GM12878 (cell line): ENCODE data around the gene PHF2. TPM values are rescaled to one million over a fixed set of nuclear protein-coding genes. Genes with fewer than 3 reads are reported as not detected.

Source experiments
- ATAC-seq: fragments of 200-7000 bp; cut with Tn5 transposase; 3 replicates; pipeline ENCODE4 v1.9.1; 2020; ENCODE audit warnings: mild to moderate bottlenecking, moderate library complexity
- BruUV-seq: library from RNA; stranded (reverse); fragments of 400-500 nt; replicated peaks from 2 replicates; lab custom pipeline; 2021; lab: Mats Ljungman, UMichigan
- CTCF ChIA-PET: fragments of 300-600 bp; sonication (Branson Sonifier 250); formaldehyde crosslinking; extraction: SDS; loops from one replicate; lab custom pipeline; 2021; ENCODE audit warnings: inconsistent platforms; lab: Yijun Ruan, JAX
- POLR2A ChIA-PET: fragments of 350-600 bp; formaldehyde crosslinking; extraction: SDS; loops from one replicate; lab custom pipeline; 2021; ENCODE audit warnings: inconsistent platforms; lab: Charles Lee
- RAD21 ChIA-PET: fragments of 300-600 bp; sonication (Branson Sonifier 250); formaldehyde crosslinking; loops from one replicate; lab custom pipeline; 2023; ENCODE audit warnings: antibody characterized with exemption; ENCODE audit not compliant: unreplicated experiment; lab: Charles Lee
- SMC1A ChIA-PET: fragments of 300-600 bp; sonication (Branson Sonifier 250); formaldehyde crosslinking; loops from one replicate; lab custom pipeline; 2023; ENCODE audit not compliant: unreplicated experiment, uncharacterized antibody; lab: Charles Lee
- DNase-seq: peaks from one replicate; pipeline ENCODE4 v3.0.0-alpha.2; 2011; ENCODE audit warnings: low read depth, low spot score
- FAIRE-seq: peaks from 3 replicates; lab custom pipeline; 2011; peaks lifted over from hg19 to GRCh38; lab: Jason Lieb, UNC
- H2AFZ ChIP-seq: 2 replicates; pipeline ENCODE4 v1.6.0; 2011; ENCODE audit warnings: low read depth, low read length, control low read depth; ENCODE audit not compliant: control insufficient read depth
- H3K27ac ChIP-seq: 2 replicates; pipeline ENCODE4 v1.5.1; 2011; ENCODE audit warnings: control low read depth; ENCODE audit not compliant: control insufficient read depth, insufficient read depth
- H3K27me3 ChIP-seq, 2 experiments: replicated peaks in 1 of 2; 2 replicates each; pipeline versions ENCODE4 v1.6.0 to v1.6.1; 2011; ENCODE audit warnings: low read length in 1 of 2; ENCODE audit not compliant: control insufficient read depth in 2 of 2, insufficient read depth in 2 of 2
- H3K36me3 ChIP-seq, 2 experiments: 2 replicates each; pipeline ENCODE4 v1.5.1; 2011; ENCODE audit warnings: low read length in 1 of 2; ENCODE audit not compliant: control insufficient read depth in 2 of 2, insufficient read depth in 2 of 2
- H3K4me1 ChIP-seq: 2 replicates; pipeline ENCODE4 v1.6.1; 2011; ENCODE audit warnings: mild to moderate bottlenecking, low read length, moderate library complexity, mixed read lengths; ENCODE audit not compliant: control insufficient read depth, insufficient read depth
- H3K4me2 ChIP-seq: 2 replicates; pipeline ENCODE4 v1.6.0; 2011; ENCODE audit warnings: control low read depth; ENCODE audit not compliant: control insufficient read depth, insufficient read depth
- H3K4me3 ChIP-seq: fragments of 200-600 bp; sonication (generic); 2 replicates; pipeline ENCODE4 v1.5.1; 2016
- H3K79me2 ChIP-seq: 2 replicates; pipeline ENCODE4 v1.6.0; 2011; ENCODE audit warnings: low read length; ENCODE audit not compliant: control insufficient read depth, insufficient read depth
- H3K9ac ChIP-seq: 2 replicates; pipeline ENCODE4 v1.8.0; 2011; ENCODE audit warnings: low read length, control low read depth, mixed read lengths; ENCODE audit not compliant: control insufficient read depth, insufficient read depth
- H3K9me3 ChIP-seq: replicated peaks from 3 replicates; pipeline ENCODE4 v1.5.1; 2011; ENCODE audit warnings: mild to moderate bottlenecking, low read length; ENCODE audit not compliant: control insufficient read depth, insufficient read depth
- H4K20me1 ChIP-seq: 2 replicates; pipeline ENCODE4 v1.6.0; 2011; ENCODE audit not compliant: control insufficient read depth, insufficient read depth
- ATF7 ChIP-seq: fragments of 450-650 bp; IDR thresholded peaks from 2 replicates; pipeline ENCODE4 v1.6.1; 2016; ENCODE audit warnings: low read depth, mild to moderate bottlenecking
- CEBPB ChIP-seq, 2 experiments: fragments of 150-350 bp in 1 of 2; IDR thresholded peaks; 2 replicates each; pipeline ENCODE4 v1.6.1; 2012 to 2014; ENCODE audit warnings: low read depth in 2 of 2, low read length in 2 of 2, borderline replicate concordance in 1 of 2, inconsistent platforms in 1 of 2
- CREB1 ChIP-seq: IDR thresholded peaks from 2 replicates; pipeline ENCODE4 v1.6.1; 2012; ENCODE audit warnings: low read depth, mild to moderate bottlenecking, inconsistent platforms
- EZH2 ChIP-seq: IDR thresholded peaks from 2 replicates; pipeline ENCODE4 v1.6.1; 2012; ENCODE audit warnings: low read depth, mild to moderate bottlenecking, control low read depth, inconsistent platforms, low read length, borderline replicate concordance; ENCODE audit not compliant: control insufficient read depth
- KLF5 ChIP-seq: fragments of 450-650 bp; IDR thresholded peaks from 2 replicates; pipeline ENCODE4 v1.6.1; 2014; ENCODE audit warnings: mild to moderate bottlenecking; ENCODE audit not compliant: partially characterized antibody
- MYB ChIP-seq: fragments of 150-350 bp; IDR thresholded peaks from 2 replicates; pipeline ENCODE4 v1.6.1; 2014; ENCODE audit warnings: mild to moderate bottlenecking, low read depth, low read length, borderline replicate concordance
- NR2C1 ChIP-seq: fragments of 450-650 bp; IDR thresholded peaks from 2 replicates; pipeline ENCODE4 v1.6.1; 2017; ENCODE audit warnings: antibody characterized with exemption, mild to moderate bottlenecking, moderate library complexity
- POLR2AphosphoS2 ChIP-seq: IDR thresholded peaks from 2 replicates; pipeline ENCODE4 v1.6.1; 2011; ENCODE audit warnings: low read depth, mild to moderate bottlenecking, low read length, improper control_type of control experiment, moderate library complexity
- RAD21 ChIP-seq: IDR thresholded peaks from 2 replicates; pipeline ENCODE4 v1.6.1; 2011; ENCODE audit warnings: mild to moderate bottlenecking, low read depth, low read length, moderate library complexity; ENCODE audit not compliant: insufficient read depth
- SMAD5 ChIP-seq: IDR thresholded peaks from 2 replicates; pipeline ENCODE4 v1.6.1; 2016; ENCODE audit warnings: antibody characterized with exemption, low read depth
- SMARCA5 ChIP-seq: fragments of 450-650 bp; IDR thresholded peaks from 2 replicates; pipeline ENCODE4 v1.6.1; 2017; ENCODE audit warnings: mild to moderate bottlenecking
- SRF ChIP-seq, 2 experiments: IDR thresholded peaks; 2 replicates each; pipeline ENCODE4 v1.6.1; 2011; ENCODE audit warnings: low read depth in 2 of 2, low read length in 2 of 2, mild to moderate bottlenecking in 1 of 2, moderate library complexity in 1 of 2
- WGBS: methylation state at CpG from one replicate; pipeline ENCODE4 v1.1.6; 2016; ENCODE audit warnings: low lambda C conversion rate; ENCODE audit not compliant: insufficient replicate concordance, insufficient coverage; ENCODE audit errors: missing lambda C conversion rate; 5-methylcytosine and 5-hydroxymethylcytosine counted together
- in situ Hi-C: fragments of 300-500 bp; cut with MboI; formaldehyde crosslinking; loops from 9 replicates; pipeline ENCODE4 v1.14.3; 2018; ENCODE audit warnings: mixed read lengths
- intact Hi-C: fragments of 100-400 bp; cut with micrococcal nuclease; formaldehyde crosslinking; loops from one replicate; pipeline ENCODE4 v1.14.2; 2022; ENCODE audit not compliant: unreplicated experiment
- polyA plus RNA-seq, 11 experiments: library from polyadenylated mRNA; depleted of rRNA in 4 of 11; unstranded in 6 of 11; stranded (reverse) in 5 of 11; fragments of >200 nt; fragmentation: Nextera tagmentation in 4 of 11; fragmentation: Illumina TruSeq in 1 of 11; extraction: Ambion mirVana in 4 of 11; extraction: Trizol in 1 of 11; gene quantifications; 1 replicate in 1 of 11; 2 replicates in 10 of 11; pipeline versions ENCODE4 v1.2.1 to v1.2.3, GENCODE V29; 2011 to 2016; ENCODE audit warnings: inconsistent platforms in 2 of 11, missing spikeins in 2 of 11, low read depth in 1 of 11
- total RNA-seq, 4 experiments: library from RNA; depleted of rRNA in 3 of 4; stranded (reverse); fragments of >200 nt in 3 of 4; fragmentation: Illumina TruSeq in 1 of 4; extraction: Trizol in 1 of 4; gene quantifications; 2 replicates each; pipeline versions ENCODE4 v1.2.1 to v1.2.3, GENCODE V29; 2013 to 2021
- TF ChIP-seq, protein P1 (sequence below): fragments of 450-650 bp; IDR thresholded peaks from 2 replicates; pipeline ENCODE4 v1.6.1; 2017; ENCODE audit warnings: borderline replicate concordance
- TF ChIP-seq, protein P2 (sequence below): fragments of 450-650 bp; IDR thresholded peaks from 2 replicates; pipeline ENCODE4 v1.6.1; 2017; ENCODE audit warnings: mild to moderate bottlenecking, low read depth, inconsistent platforms; ENCODE audit not compliant: poor library complexity, severe bottlenecking
- TF ChIP-seq, protein P3 (sequence below): fragments of 450-650 bp; IDR thresholded peaks from 2 replicates; pipeline ENCODE4 v1.6.1; 2017; ENCODE audit warnings: mild to moderate bottlenecking, moderate library complexity

PHF2 gene
- total and polyA plus RNA-seq, 10 of the 15 experiments (the other 5 are each of a cell fraction or from before 2014, with no cell fraction given): 0.34 to 13.3 (median 5.5) TPM

DNA sequence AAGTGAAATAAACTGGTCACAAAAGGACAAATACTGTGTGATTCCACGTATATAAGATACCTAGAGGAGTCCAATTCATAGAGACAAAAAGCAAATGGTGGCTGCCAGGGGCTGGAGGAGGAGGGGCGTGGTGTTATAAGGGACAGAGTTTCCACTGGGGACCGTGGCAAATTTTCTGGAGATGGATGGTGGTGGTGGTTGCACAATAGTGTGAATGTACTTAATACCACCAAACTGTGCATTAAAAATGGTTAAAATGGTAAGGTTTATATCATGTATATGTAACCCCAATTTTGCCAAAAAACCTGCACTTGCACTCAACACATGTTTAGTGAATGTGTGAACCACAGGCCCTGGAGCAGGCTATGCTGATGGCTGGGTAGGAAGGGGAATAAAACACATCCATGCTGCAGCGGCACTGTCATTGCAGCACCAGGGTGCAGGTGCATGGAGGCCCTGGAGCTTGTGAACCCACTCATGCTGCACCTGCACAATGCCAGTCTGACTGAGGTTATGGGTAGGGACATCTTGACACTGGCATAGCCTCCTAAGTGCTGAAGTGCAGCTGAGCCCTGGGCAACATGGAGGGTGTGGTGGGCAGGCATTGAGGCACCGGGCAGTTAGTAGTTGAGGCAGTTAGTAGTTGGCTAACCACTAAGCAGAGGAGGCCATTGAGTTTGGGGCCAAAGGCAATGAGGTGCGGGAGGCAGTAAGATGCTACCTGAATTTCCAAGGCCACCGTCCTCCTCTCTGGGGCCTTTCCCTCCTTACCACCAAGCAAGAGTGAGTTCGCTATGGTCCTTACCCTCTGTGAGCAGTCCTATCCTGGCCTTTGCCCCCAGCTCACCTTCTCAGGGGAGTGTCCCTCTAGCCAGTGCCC is 3.5 kb upstream of the PHF2 start (continued):
- TF ChIP-seq, protein P1, sequence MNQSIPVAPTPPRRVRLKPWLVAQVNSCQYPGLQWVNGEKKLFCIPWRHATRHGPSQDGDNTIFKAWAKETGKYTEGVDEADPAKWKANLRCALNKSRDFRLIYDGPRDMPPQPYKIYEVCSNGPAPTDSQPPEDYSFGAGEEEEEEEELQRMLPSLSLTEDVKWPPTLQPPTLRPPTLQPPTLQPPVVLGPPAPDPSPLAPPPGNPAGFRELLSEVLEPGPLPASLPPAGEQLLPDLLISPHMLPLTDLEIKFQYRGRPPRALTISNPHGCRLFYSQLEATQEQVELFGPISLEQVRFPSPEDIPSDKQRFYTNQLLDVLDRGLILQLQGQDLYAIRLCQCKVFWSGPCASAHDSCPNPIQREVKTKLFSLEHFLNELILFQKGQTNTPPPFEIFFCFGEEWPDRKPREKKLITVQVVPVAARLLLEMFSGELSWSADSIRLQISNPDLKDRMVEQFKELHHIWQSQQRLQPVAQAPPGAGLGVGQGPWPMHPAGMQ: no peak
- TF ChIP-seq POLR2AphosphoS2 (no peak), RAD21 (no peak), KLF5 (no peak), CEBPB (IDR thresholded peaks at IDR 0.05; ENCODE audit: borderline replicate concordance in 1 of 2, low read depth in 2 of 2, low read length in 2 of 2) (no peak), SRF (IDR thresholded peaks at IDR 0.05; ENCODE audit: low read depth in 2 of 2, low read length in 2 of 2) (no peak), SMARCA5 (no peak), ATF7 (no peak), SMAD5 (no peak)
- TF ChIP-seq, all 136 proteins: peak for 0

DNA sequence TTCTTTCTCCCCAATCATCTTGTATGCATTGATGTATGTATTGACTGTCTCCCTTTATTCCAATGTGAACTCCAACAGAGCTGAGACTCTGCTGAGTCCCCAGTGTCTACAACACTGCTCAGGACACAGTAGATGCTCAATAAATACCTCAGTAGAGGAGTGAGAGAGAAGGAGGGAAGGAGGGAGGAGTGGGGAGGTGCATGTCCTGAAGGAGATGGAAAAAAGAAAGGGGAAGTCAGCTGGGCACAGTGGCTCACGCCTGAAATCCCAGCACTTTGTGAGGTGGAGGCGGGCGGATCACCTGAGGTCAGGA is 2.9 kb upstream of the PHF2 start:
- ChIA-PET CTCF (no interaction called here), SMC1A (no interaction called here), RAD21 (no interaction called here), POLR2A (interaction anchor here (0.7 kb wide), 2 partner anchors 457 to 509 kb away, joined by 5 to 10 read pairs; no protein-coding TSS in a partner anchor)
- no peak for ATAC-seq
- no peaks in the 10 kb centered on the region for H4K20me1 ChIP-seq
- FAIRE-seq: no peak
- WGBS: 83% methylated on average over 1 of the region's 3 CpGs
- H3K27me3 ChIP-seq: no peaks in the 10 kb centered on the region
- H3K4me3 ChIP-seq: no peak overlapping the region
- peaks cover 11% of the 10 kb centered on the region for H3K4me1 ChIP-seq
- H3K36me3 ChIP-seq: no peaks in the 10 kb centered on the region
- intact Hi-C loops (no loop called here), in situ Hi-C loops (no loop called here)
- no peak overlapping the region for H3K9ac ChIP-seq
- H3K79me2 ChIP-seq: peaks cover 6% of the 10 kb centered on the region
- DNase-seq: no peak
- no peak overlapping the region for H2AFZ ChIP-seq
- no peak overlapping the region for H3K27ac ChIP-seq
- no TSS peak for BruUV-seq
- peaks cover 2% of the 10 kb centered on the region; the same call in 2 of the 3 replicates for H3K9me3 ChIP-seq
- no peak overlapping the region for H3K4me2 ChIP-seq
- no peak for TF ChIP-seq NR2C1
- no peak for TF ChIP-seq MYB
- TF ChIP-seq CREB1: no peak
- TF ChIP-seq, protein P2, sequence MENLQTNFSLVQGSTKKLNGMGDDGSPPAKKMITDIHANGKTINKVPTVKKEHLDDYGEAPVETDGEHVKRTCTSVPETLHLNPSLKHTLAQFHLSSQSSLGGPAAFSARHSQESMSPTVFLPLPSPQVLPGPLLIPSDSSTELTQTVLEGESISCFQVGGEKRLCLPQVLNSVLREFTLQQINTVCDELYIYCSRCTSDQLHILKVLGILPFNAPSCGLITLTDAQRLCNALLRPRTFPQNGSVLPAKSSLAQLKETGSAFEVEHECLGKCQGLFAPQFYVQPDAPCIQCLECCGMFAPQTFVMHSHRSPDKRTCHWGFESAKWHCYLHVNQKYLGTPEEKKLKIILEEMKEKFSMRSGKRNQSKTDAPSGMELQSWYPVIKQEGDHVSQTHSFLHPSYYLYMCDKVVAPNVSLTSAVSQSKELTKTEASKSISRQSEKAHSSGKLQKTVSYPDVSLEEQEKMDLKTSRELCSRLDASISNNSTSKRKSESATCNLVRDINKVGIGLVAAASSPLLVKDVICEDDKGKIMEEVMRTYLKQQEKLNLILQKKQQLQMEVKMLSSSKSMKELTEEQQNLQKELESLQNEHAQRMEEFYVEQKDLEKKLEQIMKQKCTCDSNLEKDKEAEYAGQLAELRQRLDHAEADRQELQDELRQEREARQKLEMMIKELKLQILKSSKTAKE: no peak
- TF ChIP-seq, protein P3, sequence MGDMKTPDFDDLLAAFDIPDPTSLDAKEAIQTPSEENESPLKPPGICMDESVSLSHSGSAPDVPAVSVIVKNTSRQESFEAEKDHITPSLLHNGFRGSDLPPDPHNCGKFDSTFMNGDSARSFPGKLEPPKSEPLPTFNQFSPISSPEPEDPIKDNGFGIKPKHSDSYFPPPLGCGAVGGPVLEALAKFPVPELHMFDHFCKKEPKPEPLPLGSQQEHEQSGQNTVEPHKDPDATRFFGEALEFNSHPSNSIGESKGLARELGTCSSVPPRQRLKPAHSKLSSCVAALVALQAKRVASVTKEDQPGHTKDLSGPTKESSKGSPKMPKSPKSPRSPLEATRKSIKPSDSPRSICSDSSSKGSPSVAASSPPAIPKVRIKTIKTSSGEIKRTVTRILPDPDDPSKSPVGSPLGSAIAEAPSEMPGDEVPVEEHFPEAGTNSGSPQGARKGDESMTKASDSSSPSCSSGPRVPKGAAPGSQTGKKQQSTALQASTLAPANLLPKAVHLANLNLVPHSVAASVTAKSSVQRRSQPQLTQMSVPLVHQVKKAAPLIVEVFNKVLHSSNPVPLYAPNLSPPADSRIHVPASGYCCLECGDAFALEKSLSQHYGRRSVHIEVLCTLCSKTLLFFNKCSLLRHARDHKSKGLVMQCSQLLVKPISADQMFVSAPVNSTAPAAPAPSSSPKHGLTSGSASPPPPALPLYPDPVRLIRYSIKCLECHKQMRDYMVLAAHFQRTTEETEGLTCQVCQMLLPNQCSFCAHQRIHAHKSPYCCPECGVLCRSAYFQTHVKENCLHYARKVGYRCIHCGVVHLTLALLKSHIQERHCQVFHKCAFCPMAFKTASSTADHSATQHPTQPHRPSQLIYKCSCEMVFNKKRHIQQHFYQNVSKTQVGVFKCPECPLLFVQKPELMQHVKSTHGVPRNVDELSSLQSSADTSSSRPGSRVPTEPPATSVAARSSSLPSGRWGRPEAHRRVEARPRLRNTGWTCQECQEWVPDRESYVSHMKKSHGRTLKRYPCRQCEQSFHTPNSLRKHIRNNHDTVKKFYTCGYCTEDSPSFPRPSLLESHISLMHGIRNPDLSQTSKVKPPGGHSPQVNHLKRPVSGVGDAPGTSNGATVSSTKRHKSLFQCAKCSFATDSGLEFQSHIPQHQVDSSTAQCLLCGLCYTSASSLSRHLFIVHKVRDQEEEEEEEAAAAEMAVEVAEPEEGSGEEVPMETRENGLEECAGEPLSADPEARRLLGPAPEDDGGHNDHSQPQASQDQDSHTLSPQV: no peak
- no peak for TF ChIP-seq EZH2
